ENCODE measurements around the gene SAT2.

- TF ChIP-seq MAFG (CRISPR knock-in tag; IDR thresholded peaks at IDR 0.05): no peak
- no peak for TF ChIP-seq REST (IDR thresholded peaks at IDR 0.05; ENCODE audit: borderline replicate concordance in 1 of 2, low read depth in 1 of 2, low read length in 2 of 2)
- no peak for TF ChIP-seq SIN3A (IDR thresholded peaks at IDR 0.05; ENCODE audit: borderline replicate concordance, low read depth, low read length)
- no peak for TF ChIP-seq ARNTL (CRISPR knock-in tag; IDR thresholded peaks at IDR 0.05)
- no peak for TF ChIP-seq GPN1 (CRISPR knock-in tag; IDR thresholded peaks at IDR 0.05; ENCODE audit: borderline replicate concordance)
- no peak for TF ChIP-seq ONECUT2 (CRISPR knock-in tag; IDR thresholded peaks at IDR 0.05)
- no peak for TF ChIP-seq KAT8 (CRISPR knock-in tag; IDR thresholded peaks at IDR 0.05)
- no peak for TF ChIP-seq NR2C2 (CRISPR knock-in tag; IDR thresholded peaks at IDR 0.05; ENCODE audit: borderline replicate concordance)
- no peak for TF ChIP-seq EP300 (IDR thresholded peaks at IDR 0.05; ENCODE audit: low read depth in 2 of 2, low read length in 2 of 2)
- no peak for TF ChIP-seq EP300 (CRISPR knock-in tag; IDR thresholded peaks at IDR 0.05; ENCODE audit: borderline replicate concordance)
- TF ChIP-seq ARHGAP35 (CRISPR knock-in tag; IDR thresholded peaks at IDR 0.05; ENCODE audit: borderline replicate concordance): no peak
- TF ChIP-seq ZNF501 (CRISPR knock-in tag; IDR thresholded peaks at IDR 0.05): no peak
- no peak for TF ChIP-seq IRX3 (CRISPR knock-in tag; IDR thresholded peaks at IDR 0.05; ENCODE audit: borderline replicate concordance, low read depth)
- TF ChIP-seq TP53 (CRISPR knock-in tag; conservative IDR thresholded peaks at IDR 0.05): no peak
- TF ChIP-seq ZNF121 (CRISPR knock-in tag; IDR thresholded peaks at IDR 0.05): no peak
Measured at GRCh38 chr17:7673239-7673638, 45.6 kb upstream of the SAT2 start.

All from HepG2 (cell line).